WI38 (cell line): Measurements from ENCODE around the gene MCC.

Source experiments
- H3K4me3 ChIP-seq: 2 replicates; pipeline ENCODE4 v1.5.1; 2011; ENCODE audit warnings: low read depth, mild to moderate bottlenecking, control low read depth, low read length
- CTCF ChIP-seq: IDR thresholded peaks from 2 replicates; pipeline ENCODE4 v1.5.1; 2012; ENCODE audit warnings: low read depth, mild to moderate bottlenecking, control low read depth, low read length

Gene MCC

GRCh38 chr5:113379936-113380806 lies 108.1 kb downstream of the MCC start:
- TF ChIP-seq CTCF = no peak
- no peak overlapping the region for H3K4me3 ChIP-seq

GRCh38 chr5:113378959-113379541 lies 109.2 kb downstream of the MCC start:
- no peak overlapping the region for H3K4me3 ChIP-seq
- TF ChIP-seq CTCF = peak; percentile 63

- no peak for TF ChIP-seq CTCF
- H3K4me3 ChIP-seq = no peak overlapping the region
These were observed 109.7 kb downstream of the MCC start for GRCh38 chr5:113378514-113378913.

GRCh38 chr5:113378081-113378480 lies 110.2 kb downstream of the MCC start:
- H3K4me3 ChIP-seq = no peak overlapping the region
- TF ChIP-seq CTCF = no peak

- TF ChIP-seq CTCF = no peak
These were observed 111.6 kb downstream of the MCC start for GRCh38 chr5:113376640-113377039.

GRCh38 chr5:113375480-113376060 lies 112.7 kb downstream of the MCC start:
- no peak for TF ChIP-seq CTCF
- no peak overlapping the region for H3K4me3 ChIP-seq

More at GRCh38 chr5:113376640-113377039, 111.6 kb downstream of the MCC start:
- H3K4me3 ChIP-seq = no peak overlapping the region

- no peak overlapping the region for H3K4me3 ChIP-seq
- no peak for TF ChIP-seq CTCF
These were observed 114.8 kb downstream of the MCC start for GRCh38 chr5:113373426-113373825.
